Fibroblast of lung (primary cell): ENCODE data around the gene SLC6A7. TPM values are rescaled to one million over a fixed set of nuclear protein-coding genes. Genes with fewer than 3 reads are reported as not detected.

Experiments
- DNase-seq, 2 donors: peaks; one replicate each; pipeline versions ENCODE4 v3.0.0 to v3.0.0-alpha.2; 2010; ENCODE audit warnings: low read depth in 2 of 2
- H2AFZ ChIP-seq: 2 replicates; pipeline ENCODE4 v1.5.1; 2012; ENCODE audit warnings: low read length, control low read depth, inconsistent platforms
- H3K27ac ChIP-seq: 2 replicates; pipeline ENCODE4 v1.5.1; 2011; ENCODE audit warnings: low read length, control low read depth; ENCODE audit not compliant: insufficient read depth
- H3K27me3 ChIP-seq: 2 replicates; pipeline ENCODE4 v1.5.1; 2011; ENCODE audit warnings: mild to moderate bottlenecking, low read length; ENCODE audit not compliant: control insufficient read depth, insufficient read depth
- H3K36me3 ChIP-seq: 2 replicates; pipeline ENCODE4 v1.5.1; 2011; ENCODE audit warnings: low read length; ENCODE audit not compliant: control insufficient read depth, insufficient read depth
- H3K4me1 ChIP-seq: 2 replicates; pipeline ENCODE4 v1.5.1; 2011; ENCODE audit warnings: low read length; ENCODE audit not compliant: control insufficient read depth, insufficient read depth; ENCODE audit errors: extremely low read depth
- H3K4me2 ChIP-seq: 2 replicates; pipeline ENCODE4 v1.5.1; 2011; ENCODE audit warnings: low read length, control low read depth; ENCODE audit not compliant: insufficient read depth; ENCODE audit errors: extremely low read depth
- H3K4me3 ChIP-seq, 4 experiments: fragments of 200-600 bp in 1 of 4; sonication (generic) in 1 of 4; replicated peaks in 1 of 4; 2 replicates each; pipeline ENCODE4 v1.5.1; 2011 to 2016; ENCODE audit warnings: low read length in 4 of 4, low read depth in 3 of 4, mild to moderate bottlenecking in 3 of 4, control low read depth in 2 of 4, inconsistent platforms in 1 of 4, mixed read lengths in 1 of 4; ENCODE audit not compliant: insufficient read depth in 1 of 4; ENCODE audit errors: control extremely low read depth in 1 of 4
- H3K79me2 ChIP-seq: 2 replicates; pipeline ENCODE4 v1.5.1; 2012; ENCODE audit warnings: mild to moderate bottlenecking, low read length, inconsistent platforms; ENCODE audit not compliant: control insufficient read depth, insufficient read depth
- H3K9ac ChIP-seq: 2 replicates; pipeline ENCODE4 v1.5.1; 2011; ENCODE audit warnings: mild to moderate bottlenecking, low read length, control low read depth; ENCODE audit not compliant: insufficient read depth
- H3K9me3 ChIP-seq: 2 replicates; pipeline ENCODE4 v1.5.1; 2012; ENCODE audit warnings: low read depth, low read length; ENCODE audit not compliant: control insufficient read depth, insufficient read depth
- H4K20me1 ChIP-seq: 2 replicates; pipeline ENCODE4 v1.5.1; 2011; ENCODE audit warnings: low read length; ENCODE audit not compliant: control insufficient read depth, insufficient read depth; ENCODE audit errors: extremely low read depth
- CTCF ChIP-seq, 2 donors: IDR thresholded peaks in 1 of 2; conservative IDR thresholded peaks in 1 of 2; 1 replicate in 1 of 2; 2 replicates in 1 of 2; pipeline ENCODE4 v1.5.1; 2011 to 2012; ENCODE audit warnings: low read length in 2 of 2, control low read depth in 1 of 2, inconsistent platforms in 1 of 2, low read depth in 1 of 2, mild to moderate bottlenecking in 1 of 2
- EZH2 ChIP-seq: IDR thresholded peaks from 2 replicates; pipeline ENCODE4 v1.5.1; 2012; ENCODE audit warnings: low read length, control low read depth, mild to moderate bottlenecking; ENCODE audit errors: missing control alignments
- polyA plus RNA-seq, 2 donors: library from polyadenylated mRNA; depleted of rRNA in 1 of 2; stranded (reverse) in 1 of 2; unstranded in 1 of 2; fragments of >200 nt; gene quantifications; 2 replicates each; pipeline ENCODE4 v1.2.1, GENCODE V29; 2011 to 2012; ENCODE audit warnings: missing spikeins in 1 of 2
- total RNA-seq: library from RNA; depleted of rRNA; stranded (reverse); fragments of >200 nt; gene quantifications from 2 replicates; pipeline ENCODE4 v1.2.1, GENCODE V29; 2014

Gene SLC6A7
- total and polyA plus RNA-seq, 2 donors (not counting 1 experiment from before 2014, with no cell fraction given): 0.02 TPM; not detected in 1

GRCh38 chr5:150167908-150168307, 22.0 kb upstream of the SLC6A7 start:
- Histone ChIP-seq H3K4me2 (no peak overlapping the region), H3K4me3 (no peak overlapping the region), H4K20me1 (no peaks in the 10 kb centered on the region), H3K79me2 (no peaks in the 10 kb centered on the region), H3K36me3 (no peaks in the 10 kb centered on the region), H3K27ac (no peak overlapping the region), H3K9ac (no peak overlapping the region), H3K4me1 (peaks cover 13% of the 10 kb centered on the region), H2AFZ (no peak overlapping the region), H3K27me3 (peaks cover 15% of the 10 kb centered on the region), H3K9me3 (no peaks in the 10 kb centered on the region)
- TF ChIP-seq CTCF (conservative IDR thresholded peaks at IDR 0.05 in 1 of 2, IDR thresholded peaks at IDR 0.05 in 1 of 2; ENCODE audit: low read depth in 1 of 2, low read length in 2 of 2) (no peak), EZH2 (no peak)
- DNase-seq: no peak

GRCh38 chr5:150168864-150169263, 21.0 kb upstream of the SLC6A7 start:
- Histone ChIP-seq H3K4me1 (peaks cover 6% of the 10 kb centered on the region), H4K20me1 (no peaks in the 10 kb centered on the region), H3K27me3 (peaks cover 19% of the 10 kb centered on the region), H3K4me3 (no peak overlapping the region), H3K79me2 (no peaks in the 10 kb centered on the region), H3K9ac (no peak overlapping the region), H3K27ac (no peak overlapping the region), H3K36me3 (no peaks in the 10 kb centered on the region), H2AFZ (no peak overlapping the region), H3K9me3 (no peaks in the 10 kb centered on the region), H3K4me2 (no peak overlapping the region)
- no peak for TF ChIP-seq EZH2
- TF ChIP-seq CTCF (conservative IDR thresholded peaks at IDR 0.05 in 1 of 2, IDR thresholded peaks at IDR 0.05 in 1 of 2; ENCODE audit: low read depth in 1 of 2, low read length in 2 of 2): no peak
- no peak for DNase-seq

GRCh38 chr5:150172145-150172544, 17.7 kb upstream of the SLC6A7 start:
- H4K20me1 ChIP-seq: no peaks in the 10 kb centered on the region
- no peaks in the 10 kb centered on the region for H3K79me2 ChIP-seq
- H3K4me1 ChIP-seq: no peaks in the 10 kb centered on the region
- no peak overlapping the region for H3K4me2 ChIP-seq
- TF ChIP-seq CTCF (conservative IDR thresholded peaks at IDR 0.05 in 1 of 2, IDR thresholded peaks at IDR 0.05 in 1 of 2; ENCODE audit: low read depth in 1 of 2, low read length in 2 of 2) (no peak), EZH2 (no peak)
- no peak overlapping the region for H3K27ac ChIP-seq
- DNase-seq: peak; percentile 31 to 78
- no peak overlapping the region for H3K4me3 ChIP-seq
- H3K9me3 ChIP-seq: no peaks in the 10 kb centered on the region
- no peak overlapping the region for H3K9ac ChIP-seq
- H3K27me3 ChIP-seq: peaks cover 20% of the 10 kb centered on the region
- no peaks in the 10 kb centered on the region for H3K36me3 ChIP-seq
- no peak overlapping the region for H2AFZ ChIP-seq
